ENCODE data around the gene CDK15. TPM values are rescaled to one million over a fixed set of nuclear protein-coding genes. Genes with fewer than 3 reads are reported as not detected.

The CDK15 gene
- polyA plus RNA-seq, 2 of the 4 experiments (the other 2 are of a cell fraction): not detected

DNA sequence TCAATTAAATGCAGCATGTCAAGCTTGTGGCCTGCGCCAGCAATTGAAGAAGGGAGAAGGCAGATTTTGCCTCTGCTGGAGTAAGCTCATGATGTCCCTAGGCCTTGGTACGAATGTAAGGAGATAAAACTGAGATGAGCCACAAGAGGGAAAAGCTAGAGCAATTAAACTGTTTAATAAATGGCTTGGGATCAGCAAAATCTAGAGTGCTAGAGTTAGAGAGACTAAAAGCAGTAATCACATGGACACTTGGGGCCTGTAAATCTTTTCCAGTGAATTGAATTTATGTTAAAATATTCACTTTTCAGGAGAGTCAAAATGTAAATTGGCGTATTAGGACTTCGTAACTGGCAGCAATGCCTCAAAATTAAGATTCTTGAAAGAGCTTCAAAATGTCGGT is 86.2 kb downstream of the CDK15 start:
- FAIRE-seq: no peak
- H3K4me3 ChIP-seq: no peak overlapping the region
- H3K4me1 ChIP-seq: peaks cover 10% of the 10 kb centered on the region; the same call in 2 of the 3 replicates
- POLR2A ChIA-PET: no interaction called here
- no peak for ATAC-seq
- WGBS (ENCODE audit: missing lambda C conversion rate): 76% methylated on average over 5 of the region's 5 CpGs
- TF ChIP-seq CHD4 (IDR thresholded peaks at IDR 0.05; ENCODE audit: borderline replicate concordance): no peak
- TF ChIP-seq, protein P1, sequence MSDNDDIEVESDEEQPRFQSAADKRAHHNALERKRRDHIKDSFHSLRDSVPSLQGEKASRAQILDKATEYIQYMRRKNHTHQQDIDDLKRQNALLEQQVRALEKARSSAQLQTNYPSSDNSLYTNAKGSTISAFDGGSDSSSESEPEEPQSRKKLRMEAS (IDR thresholded peaks at IDR 0.05): no peak
- no peak for TF ChIP-seq KDM1A (IDR thresholded peaks at IDR 0.05; ENCODE audit: low read depth)
- TF ChIP-seq PHF8 (IDR thresholded peaks at IDR 0.05; ENCODE audit: borderline replicate concordance, low read depth): no peak
- TF ChIP-seq ZNF302 (CRISPR knock-in tag; IDR thresholded peaks at IDR 0.05): no peak
- no peak for TF ChIP-seq HDAC2 (IDR thresholded peaks at IDR 0.05)
- no peak for TF ChIP-seq RCOR1 (IDR thresholded peaks at IDR 0.05; ENCODE audit: low read depth, low read length)
- no peak for TF ChIP-seq BHLHE40 (IDR thresholded peaks at IDR 0.05; ENCODE audit: low read depth, low read length)
- no peak for TF ChIP-seq HOXB13 (CRISPR knock-in tag; IDR thresholded peaks at IDR 0.05; ENCODE audit: low read depth)
- TF ChIP-seq, protein P2, sequence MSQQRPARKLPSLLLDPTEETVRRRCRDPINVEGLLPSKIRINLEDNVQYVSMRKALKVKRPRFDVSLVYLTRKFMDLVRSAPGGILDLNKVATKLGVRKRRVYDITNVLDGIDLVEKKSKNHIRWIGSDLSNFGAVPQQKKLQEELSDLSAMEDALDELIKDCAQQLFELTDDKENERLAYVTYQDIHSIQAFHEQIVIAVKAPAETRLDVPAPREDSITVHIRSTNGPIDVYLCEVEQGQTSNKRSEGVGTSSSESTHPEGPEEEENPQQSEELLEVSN (IDR thresholded peaks at IDR 0.05; ENCODE audit: borderline replicate concordance, low read depth): no peak
- no peak for TF ChIP-seq FOSL2 (IDR thresholded peaks at IDR 0.05)
- TF ChIP-seq FOSL2 (CRISPR knock-in tag; IDR thresholded peaks at IDR 0.05): no peak
- TF ChIP-seq CEBPB (IDR thresholded peaks at IDR 0.05): no peak
- TF ChIP-seq, protein P3, sequence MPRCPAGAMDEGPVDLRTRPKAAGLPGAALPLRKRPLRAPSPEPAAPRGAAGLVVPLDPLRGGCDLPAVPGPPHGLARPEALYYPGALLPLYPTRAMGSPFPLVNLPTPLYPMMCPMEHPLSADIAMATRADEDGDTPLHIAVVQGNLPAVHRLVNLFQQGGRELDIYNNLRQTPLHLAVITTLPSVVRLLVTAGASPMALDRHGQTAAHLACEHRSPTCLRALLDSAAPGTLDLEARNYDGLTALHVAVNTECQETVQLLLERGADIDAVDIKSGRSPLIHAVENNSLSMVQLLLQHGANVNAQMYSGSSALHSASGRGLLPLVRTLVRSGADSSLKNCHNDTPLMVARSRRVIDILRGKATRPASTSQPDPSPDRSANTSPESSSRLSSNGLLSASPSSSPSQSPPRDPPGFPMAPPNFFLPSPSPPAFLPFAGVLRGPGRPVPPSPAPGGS (IDR thresholded peaks at IDR 0.05): no peak
- no peak for TF ChIP-seq JUNB (IDR thresholded peaks at IDR 0.05)
- no peak for TF ChIP-seq FOSB (CRISPR knock-in tag; IDR thresholded peaks at IDR 0.05)
- TF ChIP-seq SMC3 (IDR thresholded peaks at IDR 0.05): no peak
- H3K4me2 ChIP-seq: no peak overlapping the region
- CTCF ChIA-PET: interaction anchor here (1.0 to 1.5 kb wide), 3 partner anchors 12 to 22 kb away, joined by 3 read pairs; no protein-coding TSS in a partner anchor
- no peak for DNase-seq (ENCODE audit: low read depth in 1 of 2, low spot score in 1 of 2)
- H3K9me3 ChIP-seq: no peaks in the 10 kb centered on the region
- no peak overlapping the region for H3K27ac ChIP-seq

DNA sequence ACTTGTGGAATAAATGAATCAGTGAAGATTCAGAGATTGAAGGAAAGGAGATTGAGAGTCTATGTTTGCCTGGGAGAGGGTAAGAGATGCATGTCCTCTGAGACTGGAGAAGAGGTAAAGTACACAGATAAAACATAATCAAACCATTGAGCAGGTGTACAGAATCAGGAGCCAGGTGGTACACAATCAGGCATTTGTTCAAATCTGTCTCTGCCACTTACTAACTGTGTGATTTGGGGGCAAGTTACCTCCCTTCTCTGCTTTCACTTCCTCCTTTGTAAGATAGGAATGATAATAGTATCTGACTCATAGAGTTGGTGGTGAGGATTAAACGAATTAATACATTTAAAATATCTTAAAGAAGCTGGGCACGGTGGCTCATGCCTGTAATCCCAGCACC is 94.0 kb downstream of the CDK15 start:
- H3K4me1 ChIP-seq: no peaks in the 10 kb centered on the region
- no peak overlapping the region for H3K27ac ChIP-seq
- 48% methylated on average over 2 of the region's 2 CpGs for WGBS (ENCODE audit: missing lambda C conversion rate)
- ATAC-seq (no peak), DNase-seq (ENCODE audit: low read depth in 1 of 2, low spot score in 1 of 2) (no peak), FAIRE-seq (no peak)
- TF ChIP-seq, protein P4, sequence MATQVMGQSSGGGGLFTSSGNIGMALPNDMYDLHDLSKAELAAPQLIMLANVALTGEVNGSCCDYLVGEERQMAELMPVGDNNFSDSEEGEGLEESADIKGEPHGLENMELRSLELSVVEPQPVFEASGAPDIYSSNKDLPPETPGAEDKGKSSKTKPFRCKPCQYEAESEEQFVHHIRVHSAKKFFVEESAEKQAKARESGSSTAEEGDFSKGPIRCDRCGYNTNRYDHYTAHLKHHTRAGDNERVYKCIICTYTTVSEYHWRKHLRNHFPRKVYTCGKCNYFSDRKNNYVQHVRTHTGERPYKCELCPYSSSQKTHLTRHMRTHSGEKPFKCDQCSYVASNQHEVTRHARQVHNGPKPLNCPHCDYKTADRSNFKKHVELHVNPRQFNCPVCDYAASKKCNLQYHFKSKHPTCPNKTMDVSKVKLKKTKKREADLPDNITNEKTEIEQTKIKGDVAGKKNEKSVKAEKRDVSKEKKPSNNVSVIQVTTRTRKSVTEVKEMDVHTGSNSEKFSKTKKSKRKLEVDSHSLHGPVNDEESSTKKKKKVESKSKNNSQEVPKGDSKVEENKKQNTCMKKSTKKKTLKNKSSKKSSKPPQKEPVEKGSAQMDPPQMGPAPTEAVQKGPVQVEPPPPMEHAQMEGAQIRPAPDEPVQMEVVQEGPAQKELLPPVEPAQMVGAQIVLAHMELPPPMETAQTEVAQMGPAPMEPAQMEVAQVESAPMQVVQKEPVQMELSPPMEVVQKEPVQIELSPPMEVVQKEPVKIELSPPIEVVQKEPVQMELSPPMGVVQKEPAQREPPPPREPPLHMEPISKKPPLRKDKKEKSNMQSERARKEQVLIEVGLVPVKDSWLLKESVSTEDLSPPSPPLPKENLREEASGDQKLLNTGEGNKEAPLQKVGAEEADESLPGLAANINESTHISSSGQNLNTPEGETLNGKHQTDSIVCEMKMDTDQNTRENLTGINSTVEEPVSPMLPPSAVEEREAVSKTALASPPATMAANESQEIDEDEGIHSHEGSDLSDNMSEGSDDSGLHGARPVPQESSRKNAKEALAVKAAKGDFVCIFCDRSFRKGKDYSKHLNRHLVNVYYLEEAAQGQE (IDR thresholded peaks at IDR 0.05): no peak
- TF ChIP-seq NFE2L2 (conservative IDR thresholded peaks at IDR 0.05; ENCODE audit: low read length) (no peak), SMC3 (IDR thresholded peaks at IDR 0.05) (no peak), FOSB (CRISPR knock-in tag; IDR thresholded peaks at IDR 0.05) (no peak), RFX5 (IDR thresholded peaks at IDR 0.05) (no peak), HOXA7 (CRISPR knock-in tag; IDR thresholded peaks at IDR 0.05) (no peak), FOXS1 (CRISPR knock-in tag; IDR thresholded peaks at IDR 0.05) (no peak)
- TF ChIP-seq, protein P5, sequence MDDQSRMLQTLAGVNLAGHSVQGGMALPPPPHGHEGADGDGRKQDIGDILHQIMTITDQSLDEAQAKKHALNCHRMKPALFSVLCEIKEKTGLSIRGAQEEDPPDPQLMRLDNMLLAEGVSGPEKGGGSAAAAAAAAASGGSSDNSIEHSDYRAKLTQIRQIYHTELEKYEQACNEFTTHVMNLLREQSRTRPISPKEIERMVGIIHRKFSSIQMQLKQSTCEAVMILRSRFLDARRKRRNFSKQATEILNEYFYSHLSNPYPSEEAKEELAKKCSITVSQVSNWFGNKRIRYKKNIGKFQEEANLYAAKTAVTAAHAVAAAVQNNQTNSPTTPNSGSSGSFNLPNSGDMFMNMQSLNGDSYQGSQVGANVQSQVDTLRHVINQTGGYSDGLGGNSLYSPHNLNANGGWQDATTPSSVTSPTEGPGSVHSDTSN (IDR thresholded peaks at IDR 0.05): no peak
- TF ChIP-seq, protein P6, sequence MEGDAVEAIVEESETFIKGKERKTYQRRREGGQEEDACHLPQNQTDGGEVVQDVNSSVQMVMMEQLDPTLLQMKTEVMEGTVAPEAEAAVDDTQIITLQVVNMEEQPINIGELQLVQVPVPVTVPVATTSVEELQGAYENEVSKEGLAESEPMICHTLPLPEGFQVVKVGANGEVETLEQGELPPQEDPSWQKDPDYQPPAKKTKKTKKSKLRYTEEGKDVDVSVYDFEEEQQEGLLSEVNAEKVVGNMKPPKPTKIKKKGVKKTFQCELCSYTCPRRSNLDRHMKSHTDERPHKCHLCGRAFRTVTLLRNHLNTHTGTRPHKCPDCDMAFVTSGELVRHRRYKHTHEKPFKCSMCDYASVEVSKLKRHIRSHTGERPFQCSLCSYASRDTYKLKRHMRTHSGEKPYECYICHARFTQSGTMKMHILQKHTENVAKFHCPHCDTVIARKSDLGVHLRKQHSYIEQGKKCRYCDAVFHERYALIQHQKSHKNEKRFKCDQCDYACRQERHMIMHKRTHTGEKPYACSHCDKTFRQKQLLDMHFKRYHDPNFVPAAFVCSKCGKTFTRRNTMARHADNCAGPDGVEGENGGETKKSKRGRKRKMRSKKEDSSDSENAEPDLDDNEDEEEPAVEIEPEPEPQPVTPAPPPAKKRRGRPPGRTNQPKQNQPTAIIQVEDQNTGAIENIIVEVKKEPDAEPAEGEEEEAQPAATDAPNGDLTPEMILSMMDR (IDR thresholded peaks at IDR 0.05): no peak
- H3K4me3 ChIP-seq: no peak overlapping the region
- no peaks in the 10 kb centered on the region for H3K9me3 ChIP-seq
- H3K4me2 ChIP-seq: no peak overlapping the region
- ChIA-PET POLR2A (no interaction called here), CTCF (interaction anchor here (0.5 kb wide), 1 partner anchor 17 kb away, joined by 3 read pairs; no protein-coding TSS in a partner anchor)

Measured in A549 (cell line).